ENCODE measurements around the gene MS4A10.
"Not testable (repeated sequence)": the region's sequence is repeated elsewhere in the genome, so short reads cannot be mapped to it uniquely, and the experiment has no call there.

The MS4A10 gene

DNA sequence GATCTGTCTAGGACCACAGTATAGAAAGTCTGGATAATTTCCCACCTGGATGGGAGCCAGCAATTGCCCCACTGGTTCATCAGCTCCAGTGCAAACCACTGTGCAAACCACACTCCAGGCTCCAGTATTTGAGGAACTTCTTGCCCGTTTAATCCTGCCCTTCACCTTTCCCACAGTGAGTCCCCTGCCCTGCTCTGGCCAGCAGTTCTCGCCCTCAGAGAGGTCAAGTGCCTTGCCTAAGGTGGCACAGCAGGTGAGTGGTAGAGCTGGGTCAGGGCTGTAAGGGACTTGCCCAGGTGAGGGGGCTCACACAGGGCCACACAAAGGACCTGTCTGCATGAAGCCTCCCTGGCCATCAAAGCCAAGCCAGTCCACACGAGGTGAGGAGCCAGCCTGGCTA lies 24.1 kb downstream of the MS4A10 start:
- Histone ChIP-seq H3K36me3 (ENCODE audit: control insufficient read depth, insufficient read depth, low read length) (no peaks in the 10 kb centered on the region), H3K4me3 (ENCODE audit: extremely low read depth, insufficient read depth, low read length, poor library complexity, severe bottlenecking) (no peak overlapping the region), H3K27ac (ENCODE audit: low read depth, low read length, severe bottlenecking) (no peak overlapping the region), H3K9me3 (ENCODE audit: control insufficient read depth, low read length) (no peaks in the 10 kb centered on the region), H3K4me1 (ENCODE audit: control insufficient read depth, insufficient read depth, low read length, poor library complexity, severe bottlenecking) (no peaks in the 10 kb centered on the region)
- 75 to 88% methylated on average over 3 of the region's 3 CpGs for WGBS, 2 experiments (ENCODE audit: insufficient coverage in 2 of 2)

DNA sequence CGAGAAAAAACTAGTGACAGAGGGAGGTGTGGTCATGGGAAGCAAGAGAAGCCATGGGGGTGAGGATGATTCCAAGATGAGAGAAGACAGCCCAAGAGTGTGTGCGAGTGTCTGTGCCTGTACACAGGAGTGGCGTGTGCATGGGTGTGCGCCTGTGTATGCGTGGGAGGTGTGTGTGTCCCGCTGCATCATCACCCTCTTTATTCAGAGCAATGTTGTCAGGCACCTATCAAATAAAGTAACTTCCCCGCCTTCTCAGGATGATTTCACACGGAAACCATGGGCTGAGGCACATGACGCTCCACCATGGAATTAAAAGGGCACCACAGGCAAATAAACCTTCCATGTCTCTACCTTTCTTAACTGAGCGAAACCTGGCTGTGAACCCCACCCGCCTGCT lies 24.6 kb downstream of the MS4A10 start:
- H3K4me3 ChIP-seq (ENCODE audit: extremely low read depth, insufficient read depth, low read length, poor library complexity, severe bottlenecking): no peak overlapping the region
- H3K4me1 ChIP-seq (ENCODE audit: control insufficient read depth, insufficient read depth, low read length, poor library complexity, severe bottlenecking): no peaks in the 10 kb centered on the region
- no peak overlapping the region for H3K27ac ChIP-seq (ENCODE audit: low read depth, low read length, severe bottlenecking)
- no peaks in the 10 kb centered on the region for H3K9me3 ChIP-seq (ENCODE audit: control insufficient read depth, low read length)
- H3K36me3 ChIP-seq (ENCODE audit: control insufficient read depth, insufficient read depth, low read length): no peaks in the 10 kb centered on the region
- WGBS, 2 experiments (ENCODE audit: insufficient coverage in 2 of 2): 82 to 86% methylated on average over 10 to 11 of the region's 11 CpGs

DNA sequence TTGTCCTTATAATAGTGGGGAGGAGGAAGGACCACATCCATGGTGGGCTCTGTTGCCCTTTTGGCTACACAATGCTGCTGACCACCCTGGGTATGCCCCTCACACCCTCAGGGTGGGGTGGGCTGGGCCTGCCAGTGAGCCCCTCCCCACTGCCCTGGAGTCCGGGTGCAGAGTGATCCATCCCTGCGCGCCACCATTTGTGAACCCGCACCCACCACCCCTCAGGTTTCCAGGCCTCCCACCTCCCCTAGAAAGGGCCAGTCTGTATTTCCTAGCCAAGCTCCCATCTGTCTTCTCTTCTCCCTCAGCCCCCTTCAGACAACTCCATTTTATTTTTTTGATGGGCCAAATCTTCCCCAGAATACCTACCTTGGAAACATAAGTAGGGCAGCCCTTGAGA lies 25.0 kb downstream of the MS4A10 start:
- WGBS, 2 experiments (ENCODE audit: insufficient coverage in 2 of 2): 81 to 97% methylated on average over 4 of the region's 4 CpGs

DNA sequence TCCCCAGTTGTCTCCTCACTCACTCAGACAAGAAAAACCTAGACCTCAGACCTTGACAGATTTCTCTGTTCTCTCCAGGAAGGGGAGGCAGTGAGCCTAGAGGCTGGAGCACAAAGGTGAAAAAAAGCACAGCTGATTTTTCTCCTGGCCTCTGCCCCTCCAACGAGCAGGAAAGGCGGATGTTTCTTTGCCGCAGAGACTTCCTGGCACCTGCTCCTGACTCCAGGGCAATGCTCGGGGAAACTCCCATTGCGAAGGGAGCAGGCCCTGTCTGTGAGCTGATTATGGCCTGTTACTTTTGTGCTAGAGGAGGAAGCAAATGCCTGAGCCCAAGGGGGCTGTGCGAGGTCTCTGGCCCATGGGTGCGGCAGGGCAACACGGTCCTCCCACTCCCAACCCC lies 25.4 kb downstream of the MS4A10 start:
- Histone ChIP-seq H3K4me1 (ENCODE audit: control insufficient read depth, insufficient read depth, low read length, poor library complexity, severe bottlenecking) (no peaks in the 10 kb centered on the region), H3K9me3 (ENCODE audit: control insufficient read depth, low read length) (no peaks in the 10 kb centered on the region), H3K36me3 (ENCODE audit: control insufficient read depth, insufficient read depth, low read length) (no peaks in the 10 kb centered on the region), H3K4me3 (ENCODE audit: extremely low read depth, insufficient read depth, low read length, poor library complexity, severe bottlenecking) (no peak overlapping the region), H3K27ac (ENCODE audit: low read depth, low read length, severe bottlenecking) (no peak overlapping the region)
- 78 to 79% methylated on average over 5 to 7 of the region's 8 CpGs for WGBS, 2 experiments (ENCODE audit: insufficient coverage in 2 of 2)

More for the DNA sequence above, 25.0 kb downstream of the MS4A10 start:
- H3K36me3 ChIP-seq (ENCODE audit: control insufficient read depth, insufficient read depth, low read length): no peaks in the 10 kb centered on the region
- H3K9me3 ChIP-seq (ENCODE audit: control insufficient read depth, low read length): no peaks in the 10 kb centered on the region
- H3K4me3 ChIP-seq (ENCODE audit: extremely low read depth, insufficient read depth, low read length, poor library complexity, severe bottlenecking): no peak overlapping the region
- H3K4me1 ChIP-seq (ENCODE audit: control insufficient read depth, insufficient read depth, low read length, poor library complexity, severe bottlenecking): no peaks in the 10 kb centered on the region
- H3K27ac ChIP-seq (ENCODE audit: low read depth, low read length, severe bottlenecking): no peak overlapping the region

- Histone ChIP-seq H3K4me3 (ENCODE audit: extremely low read depth, insufficient read depth, low read length, poor library complexity, severe bottlenecking) (no peak overlapping the region), H3K4me1 (ENCODE audit: control insufficient read depth, insufficient read depth, low read length, poor library complexity, severe bottlenecking) (no peaks in the 10 kb centered on the region), H3K36me3 (ENCODE audit: control insufficient read depth, insufficient read depth, low read length) (no peaks in the 10 kb centered on the region), H3K27ac (ENCODE audit: low read depth, low read length, severe bottlenecking) (no peak overlapping the region), H3K9me3 (ENCODE audit: control insufficient read depth, low read length) (peaks cover 13% of the 10 kb centered on the region)
- WGBS, 2 experiments (ENCODE audit: insufficient coverage in 2 of 2): 92 to 100% methylated on average over 1 of the region's 1 CpG
These were observed 28.2 kb downstream of the MS4A10 start for GRCh38 chr11:60813324-60813723.

DNA sequence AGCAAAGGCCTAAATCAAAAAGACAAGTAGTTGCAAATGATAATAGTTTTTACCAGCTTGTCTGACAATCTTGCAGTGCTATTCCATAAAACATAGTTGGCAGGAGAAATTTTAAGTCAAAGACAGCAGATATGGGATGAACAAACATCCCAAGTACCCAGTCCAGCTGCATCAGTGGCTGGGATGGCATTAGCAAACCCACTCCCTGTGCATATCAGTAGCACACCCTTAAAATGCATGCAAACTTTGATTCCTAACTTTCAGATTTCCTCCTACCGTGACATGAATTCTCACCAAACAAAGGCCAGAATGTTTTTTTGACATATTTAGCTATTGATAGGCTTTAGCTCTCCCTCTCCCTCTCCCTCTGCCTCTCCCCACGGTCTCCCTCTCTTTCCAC lies 29.0 kb downstream of the MS4A10 start:
- Histone ChIP-seq H3K36me3 (ENCODE audit: control insufficient read depth, insufficient read depth, low read length) (no peaks in the 10 kb centered on the region), H3K9me3 (ENCODE audit: control insufficient read depth, low read length) (peaks cover 13% of the 10 kb centered on the region), H3K4me1 (ENCODE audit: control insufficient read depth, insufficient read depth, low read length, poor library complexity, severe bottlenecking) (no peaks in the 10 kb centered on the region), H3K4me3 (ENCODE audit: extremely low read depth, insufficient read depth, low read length, poor library complexity, severe bottlenecking) (no peak overlapping the region), H3K27ac (ENCODE audit: low read depth, low read length, severe bottlenecking) (no peak overlapping the region)
- 65 to 86% methylated on average over 1 to 2 of the region's 2 CpGs for WGBS, 2 experiments (ENCODE audit: insufficient coverage in 2 of 2)

- Histone ChIP-seq H3K36me3 (ENCODE audit: control insufficient read depth, insufficient read depth, low read length) (no peaks in the 10 kb centered on the region), H3K4me1 (ENCODE audit: control insufficient read depth, insufficient read depth, low read length, poor library complexity, severe bottlenecking) (no peaks in the 10 kb centered on the region), H3K9me3 (ENCODE audit: control insufficient read depth, low read length) (peaks cover 13% of the 10 kb centered on the region), H3K27ac (ENCODE audit: low read depth, low read length, severe bottlenecking) (no peak overlapping the region), H3K4me3 (ENCODE audit: extremely low read depth, insufficient read depth, low read length, poor library complexity, severe bottlenecking) (no peak overlapping the region)
- WGBS, 2 experiments (ENCODE audit: insufficient coverage in 2 of 2): 71 to 100% methylated on average over 1 of the region's 2 CpGs
These were observed 31.5 kb downstream of the MS4A10 start for GRCh38 chr11:60816590-60817157.

GRCh38 chr11:60818057-60818456 lies 32.9 kb downstream of the MS4A10 start:
- Histone ChIP-seq H3K9me3 (ENCODE audit: control insufficient read depth, low read length) (peaks cover 13% of the 10 kb centered on the region), H3K4me3 (ENCODE audit: extremely low read depth, insufficient read depth, low read length, poor library complexity, severe bottlenecking) (no peak overlapping the region), H3K27ac (ENCODE audit: low read depth, low read length, severe bottlenecking) (no peak overlapping the region), H3K4me1 (ENCODE audit: control insufficient read depth, insufficient read depth, low read length, poor library complexity, severe bottlenecking) (no peaks in the 10 kb centered on the region), H3K36me3 (ENCODE audit: control insufficient read depth, insufficient read depth, low read length) (no peaks in the 10 kb centered on the region)
- 68 to 87% methylated on average over 2 to 4 of the region's 4 CpGs for WGBS, 2 experiments (ENCODE audit: insufficient coverage in 2 of 2)

GRCh38 chr11:60821827-60822599 lies 36.9 kb downstream of the MS4A10 start:
- no peaks in the 10 kb centered on the region for H3K36me3 ChIP-seq (ENCODE audit: control insufficient read depth, insufficient read depth, low read length)
- no peak overlapping the region for H3K4me3 ChIP-seq (ENCODE audit: extremely low read depth, insufficient read depth, low read length, poor library complexity, severe bottlenecking)
- H3K27ac ChIP-seq (ENCODE audit: low read depth, low read length, severe bottlenecking): no peak overlapping the region
- WGBS, 2 experiments (ENCODE audit: insufficient coverage in 2 of 2): 91 to 92% methylated on average over 6 to 9 of the region's 15 CpGs
- H3K9me3 ChIP-seq (ENCODE audit: control insufficient read depth, low read length): peaks cover 6% of the 10 kb centered on the region
- no peaks in the 10 kb centered on the region for H3K4me1 ChIP-seq (ENCODE audit: control insufficient read depth, insufficient read depth, low read length, poor library complexity, severe bottlenecking)

- not testable (repeated sequence) for H3K9me3 ChIP-seq (ENCODE audit: control insufficient read depth, low read length); H3K4me1 ChIP-seq (ENCODE audit: control insufficient read depth, insufficient read depth, low read length, poor library complexity, severe bottlenecking); H3K27ac ChIP-seq (ENCODE audit: low read depth, low read length, severe bottlenecking); H3K4me3 ChIP-seq (ENCODE audit: extremely low read depth, insufficient read depth, low read length, poor library complexity, severe bottlenecking); H3K36me3 ChIP-seq (ENCODE audit: control insufficient read depth, insufficient read depth, low read length)
- WGBS, 2 experiments (ENCODE audit: insufficient coverage in 2 of 2): 87 to 89% methylated on average over 5 of the region's 5 CpGs
These were observed 38.7 kb downstream of the MS4A10 start for GRCh38 chr11:60823745-60824306.

GRCh38 chr11:60825118-60825517 lies 40.0 kb downstream of the MS4A10 start:
- WGBS, 2 experiments (ENCODE audit: insufficient coverage in 2 of 2): 90 to 91% methylated on average over 5 of the region's 5 CpGs
- no peaks in the 10 kb centered on the region for H3K9me3 ChIP-seq (ENCODE audit: control insufficient read depth, low read length)
- no peaks in the 10 kb centered on the region for H3K36me3 ChIP-seq (ENCODE audit: control insufficient read depth, insufficient read depth, low read length)
- no peaks in the 10 kb centered on the region for H3K4me1 ChIP-seq (ENCODE audit: control insufficient read depth, insufficient read depth, low read length, poor library complexity, severe bottlenecking)
- H3K4me3 ChIP-seq (ENCODE audit: extremely low read depth, insufficient read depth, low read length, poor library complexity, severe bottlenecking): no peak overlapping the region
- no peak overlapping the region for H3K27ac ChIP-seq (ENCODE audit: low read depth, low read length, severe bottlenecking)

Measured in mesodermal cell (in vitro differentiated cells).